Esophagus muscularis mucosa (tissue), 4 donors: ENCODE measurements around the gene PTPRN2.

Experiments used
- CTCF ChIP-seq, 3 experiments: fragments of 200-600 bp in 2 of 3; fragments of 450-650 bp in 1 of 3; sonication (generic) in 2 of 3; IDR thresholded peaks; one replicate each; pipeline ENCODE4 v1.5.1; 2017 to 2019; ENCODE audit warnings: antibody characterized with exemption in 3 of 3, mild to moderate bottlenecking in 2 of 3, moderate library complexity in 1 of 3
- EP300 ChIP-seq: sonication (generic); formaldehyde crosslinking; IDR thresholded peaks from one replicate; pipeline ENCODE4 v1.6.1; 2017; ENCODE audit warnings: antibody characterized with exemption
- POLR2A ChIP-seq: fragments of 450-650 bp; IDR thresholded peaks from one replicate; pipeline ENCODE4 v1.6.1; 2017; ENCODE audit warnings: antibody characterized with exemption, moderate library complexity, mild to moderate bottlenecking, low read depth

GRCh38 chr7:158283016-158283974 is 304.3 kb downstream of the PTPRN2 start:
- TF ChIP-seq CTCF (IDR thresholded peaks at IDR 0.05) (no peak), EP300 (no peak), POLR2A (no peak)
